ENCODE measurements around the gene TRAPPC3. TPM values are rescaled to one million over a fixed set of nuclear protein-coding genes. Genes with fewer than 3 reads are reported as not detected.

TRAPPC3 gene
- polyA plus RNA-seq, 1 donor, result 64.9 TPM

DNA sequence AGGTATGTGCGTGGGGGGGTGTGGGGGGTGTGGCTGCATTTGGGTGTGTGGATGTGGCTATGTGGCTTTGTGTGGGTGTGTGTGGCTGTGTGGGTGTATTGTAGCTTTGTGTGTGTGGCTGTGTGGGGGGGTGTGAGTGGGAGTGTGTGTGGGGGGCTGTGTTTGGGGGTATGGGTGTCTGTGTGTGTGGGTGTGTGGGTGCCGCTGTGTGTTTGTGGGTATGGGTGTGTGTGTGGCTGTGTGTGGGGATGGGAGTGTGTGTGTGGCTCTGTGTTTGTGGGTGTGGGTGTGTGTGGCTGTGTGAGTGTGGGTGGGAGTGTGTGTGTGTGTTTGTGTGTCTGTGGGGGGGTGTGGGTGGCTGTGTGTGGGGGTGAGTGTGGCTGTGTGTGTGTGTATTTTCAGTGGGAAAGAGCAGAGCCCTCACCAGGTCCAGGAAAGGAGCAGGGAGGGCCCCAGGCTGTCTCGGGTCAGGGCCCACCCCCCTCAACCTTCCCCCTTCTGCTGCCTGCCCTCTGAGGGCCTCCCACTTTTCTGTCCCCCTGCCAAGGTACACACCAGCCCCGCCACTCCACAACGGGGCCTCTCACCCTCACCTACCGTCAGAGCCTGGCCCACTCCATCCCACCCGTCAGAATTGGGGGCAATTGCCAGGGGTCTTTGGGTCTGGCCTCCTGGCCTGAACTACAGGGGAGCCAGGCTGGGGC lies 22.3 kb downstream of the TRAPPC3 start:
- DNase-seq, result no peak

DNA sequence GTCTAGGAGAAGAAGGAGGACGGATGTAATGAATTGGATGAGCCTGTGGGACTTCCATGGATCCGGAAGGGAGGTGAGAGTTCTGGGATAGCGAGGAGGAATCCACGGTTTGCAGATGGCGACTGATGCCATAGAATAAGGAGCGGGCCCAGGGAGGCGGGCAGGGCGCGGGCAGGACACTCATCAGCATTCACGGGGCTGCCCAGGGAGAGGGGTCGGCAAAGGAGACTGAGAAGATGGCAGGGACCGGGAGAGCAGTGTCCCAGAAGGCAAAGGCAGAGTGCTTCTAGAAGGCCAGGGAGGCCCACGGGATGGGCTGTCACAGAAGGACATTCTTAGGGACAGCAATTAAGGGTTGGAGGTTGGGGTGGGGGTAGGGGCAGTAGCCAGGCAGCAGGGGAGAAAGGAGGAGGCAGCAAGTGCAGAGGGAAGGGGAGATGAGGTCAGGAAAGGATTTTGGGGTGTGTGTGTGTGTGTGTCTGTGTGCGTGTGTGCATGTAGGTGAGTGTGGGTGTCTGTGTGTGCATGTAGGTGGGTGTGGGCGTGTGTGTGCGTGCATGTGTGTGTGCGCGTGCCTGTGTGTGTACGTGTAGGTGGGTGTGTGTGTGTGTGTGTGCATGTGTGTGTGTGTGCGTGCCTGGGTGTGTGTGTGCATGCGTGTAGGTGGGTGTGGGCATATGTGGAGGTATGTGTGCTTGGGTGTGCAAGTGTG lies 23.1 kb downstream of the TRAPPC3 start:
- no peak for DNase-seq

DNA sequence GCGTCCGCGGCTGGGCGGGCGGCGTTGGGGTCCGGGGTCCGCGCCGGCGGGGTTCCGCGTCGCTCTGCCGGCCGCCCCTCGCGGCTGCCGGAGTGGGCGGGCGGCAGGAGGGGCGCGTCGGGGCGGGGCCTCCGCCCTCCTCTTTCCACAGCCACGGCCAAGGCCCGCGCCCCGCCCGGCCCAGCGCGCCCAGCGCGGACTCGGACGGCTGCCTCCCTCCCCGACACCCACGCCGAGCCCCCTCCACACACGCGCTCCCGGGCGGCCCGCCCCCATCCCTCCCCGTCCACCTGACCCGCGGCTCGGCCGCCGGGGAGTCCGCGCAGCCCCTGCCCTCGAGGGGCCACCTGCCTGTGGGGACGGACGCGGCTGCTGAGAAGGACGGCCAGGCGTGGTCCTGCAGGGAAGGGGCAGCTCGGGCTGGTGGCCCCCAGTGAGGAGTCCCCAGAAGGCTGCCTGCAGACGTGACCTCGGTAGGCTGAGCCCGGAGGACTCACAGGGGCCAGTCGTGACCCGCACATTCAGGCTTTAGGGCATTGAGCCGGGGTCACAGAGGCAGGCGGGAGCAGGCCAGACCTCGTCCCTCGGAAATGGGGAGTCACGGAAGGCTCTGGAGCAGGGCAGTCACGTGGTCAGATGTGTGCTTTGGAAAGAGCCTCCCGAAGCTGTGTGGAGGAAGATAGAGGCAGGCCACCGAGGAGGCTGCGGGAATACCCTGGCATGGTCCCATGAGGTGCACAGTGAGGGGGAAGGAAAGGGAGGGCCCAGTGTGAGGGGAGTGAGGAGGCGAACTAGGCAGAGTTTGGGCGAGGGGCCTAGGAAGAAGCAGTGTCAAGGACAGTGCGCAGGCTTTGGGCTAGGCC lies 23.9 kb downstream of the TRAPPC3 start, which contains the start of gene COL8A2:
TSS of gene COL8A2 (minus strand) at position 94 of the 863 bp plus-strand sequence. CDS start 24,980 bp downstream, outside the sequence.
- no peak for DNase-seq

- DNase-seq, result no peak
Observed at GRCh38 chr1:36124404-36125128, 24.7 kb downstream of the TRAPPC3 start.

DNA sequence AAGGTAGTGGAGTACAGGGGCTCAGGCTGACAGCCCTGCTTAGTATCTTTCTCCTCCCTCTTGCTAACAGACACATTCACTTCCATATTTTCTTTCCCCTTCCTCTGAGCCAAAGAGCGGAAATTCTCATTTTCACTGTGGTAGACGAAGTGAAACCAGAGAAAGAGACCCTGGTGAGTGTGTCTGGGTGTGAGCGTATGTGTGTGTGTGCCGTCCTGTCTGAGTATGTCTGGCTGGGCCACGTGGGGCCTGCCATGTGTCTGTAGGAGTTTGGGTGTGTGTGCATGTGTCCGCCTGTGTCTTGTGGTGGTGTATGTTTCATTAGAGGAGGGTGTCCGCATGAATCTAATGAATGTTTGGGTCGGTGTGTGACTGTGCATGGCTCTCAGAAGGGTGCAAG lies 25.9 kb downstream of the TRAPPC3 start:
- DNase-seq, result no peak

DNA sequence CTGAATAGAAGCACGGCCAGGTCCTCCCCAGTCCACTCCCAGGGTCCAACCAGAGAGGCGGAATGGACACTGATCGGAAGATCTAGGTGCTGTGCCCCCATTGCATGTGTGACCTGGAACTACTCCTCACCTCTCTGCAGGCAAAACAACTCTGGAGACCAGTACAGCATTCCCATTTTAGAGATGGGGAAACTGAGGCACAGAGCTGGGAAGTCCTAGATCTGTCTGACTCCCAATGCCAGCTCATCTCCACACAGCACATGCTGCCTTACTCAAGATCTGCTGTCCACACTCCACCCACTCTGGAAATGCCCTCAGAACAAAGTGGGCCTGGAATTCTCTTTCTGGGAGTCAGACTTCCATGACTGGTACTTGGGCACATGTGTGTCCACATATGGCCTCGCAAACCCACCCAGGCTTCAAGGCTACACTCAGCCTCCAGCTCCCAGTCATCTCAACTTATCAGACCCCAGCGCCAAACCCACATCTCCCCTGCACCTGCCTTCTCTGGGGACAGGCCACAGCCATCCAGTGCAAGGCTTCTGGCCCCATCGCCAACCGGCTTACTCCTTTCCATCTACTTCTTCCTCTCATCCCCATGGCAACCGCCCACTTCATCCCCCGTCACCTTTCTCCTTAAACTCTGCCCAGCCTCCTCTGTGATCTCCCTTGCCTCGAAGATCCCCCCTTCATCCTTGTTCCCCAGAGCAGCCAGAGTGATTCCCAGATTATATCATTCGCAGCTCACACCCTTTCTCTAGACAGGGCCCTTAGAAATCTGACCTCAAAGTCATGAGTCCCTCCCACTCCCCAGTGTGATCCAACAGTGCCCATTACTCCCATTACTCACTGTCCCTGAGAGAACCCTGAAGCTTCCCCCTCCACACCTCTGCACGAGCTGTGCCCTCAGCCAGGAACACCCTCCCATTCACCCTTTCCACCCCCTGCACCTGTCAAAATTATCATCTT lies 26.9 kb downstream of the TRAPPC3 start:
- DNase-seq, result no peak

DNA sequence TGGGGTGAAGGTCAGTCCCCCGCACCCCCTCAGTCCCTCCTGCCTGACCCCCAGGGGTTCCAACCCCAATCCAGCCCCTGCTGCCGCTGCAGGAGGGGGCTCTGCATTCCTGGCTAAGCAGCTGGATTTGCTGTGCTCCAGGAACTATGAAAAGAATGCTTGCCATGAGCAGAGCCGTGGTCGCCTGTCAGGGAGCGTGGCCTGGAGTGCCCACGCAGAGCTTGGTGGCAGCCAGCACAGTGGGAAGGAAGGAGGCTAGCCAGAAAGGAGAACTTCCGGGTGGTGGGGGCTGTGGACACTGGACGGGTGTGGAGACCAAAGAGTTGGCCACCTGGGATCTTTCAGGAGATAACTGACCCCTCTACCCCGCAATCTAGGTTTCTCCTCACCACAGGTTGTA lies 29.8 kb downstream of the TRAPPC3 start:
- no peak for DNase-seq

DNA sequence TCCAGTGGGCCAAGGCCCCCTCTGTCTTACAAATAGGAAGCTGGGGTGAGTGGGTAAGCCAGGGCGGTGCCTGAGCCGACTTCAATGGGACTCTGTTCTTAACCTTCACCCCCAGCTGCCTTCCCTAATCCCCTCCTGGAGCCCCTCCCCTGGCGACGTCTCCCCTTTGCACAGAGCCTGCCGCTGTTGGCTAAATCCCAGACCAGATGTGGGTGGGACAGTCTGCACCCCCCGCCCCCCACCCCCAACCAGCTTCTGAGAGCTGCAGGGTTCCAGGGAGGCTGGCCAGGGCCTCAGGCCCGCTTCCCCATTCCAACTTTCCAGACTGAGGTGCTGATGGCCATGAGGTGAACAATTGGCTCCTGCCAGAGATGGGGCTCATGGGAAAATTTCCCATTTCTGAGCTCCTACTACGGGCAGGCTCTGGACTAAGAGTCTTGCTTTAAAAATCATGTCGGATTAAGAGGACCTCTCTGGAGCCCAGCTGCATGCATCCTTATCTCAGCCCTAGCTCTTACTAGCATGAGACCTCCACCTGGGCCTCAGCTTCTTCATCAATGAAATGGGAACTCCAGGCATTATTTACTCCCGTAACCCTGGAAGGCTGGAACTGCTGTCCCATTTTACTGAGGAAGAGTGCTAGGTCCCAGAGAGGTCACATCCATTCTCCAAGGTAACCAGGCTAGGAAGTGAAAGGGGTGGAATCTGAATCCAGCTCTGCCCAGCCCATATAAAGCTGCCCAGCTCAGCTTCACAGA lies 30.7 kb downstream of the TRAPPC3 start:
- no peak for DNase-seq

- no peak for DNase-seq
Observed at GRCh38 chr1:36116901-36117300, 32.4 kb downstream of the TRAPPC3 start.

- no peak for DNase-seq
Observed at GRCh38 chr1:36115931-36116330, 33.4 kb downstream of the TRAPPC3 start.

GRCh38 chr1:36115200-36115669 lies 34.1 kb downstream of the TRAPPC3 start:
- DNase-seq, result no peak

DNA sequence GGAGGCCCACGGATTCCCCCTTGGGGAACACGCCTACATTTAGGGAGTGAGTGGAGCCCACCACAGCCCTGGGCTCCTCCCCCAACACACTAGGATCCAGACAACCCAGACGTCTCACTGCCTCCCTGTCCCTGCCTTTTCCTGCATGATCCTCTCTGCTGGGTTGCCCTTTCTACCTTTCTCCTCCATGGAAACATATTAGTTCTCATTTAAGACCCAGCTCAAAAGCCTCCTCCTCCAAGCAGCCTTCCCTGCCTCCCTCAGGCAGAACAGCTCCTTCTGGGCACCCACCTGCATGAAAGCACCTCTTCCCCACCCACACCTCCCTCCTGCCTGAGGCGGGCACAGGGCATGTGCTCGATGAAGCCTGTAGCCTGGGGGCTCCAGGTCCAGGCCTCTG lies 34.9 kb downstream of the TRAPPC3 start:
- DNase-seq, result no peak

GRCh38 chr1:36112823-36113222 lies 36.5 kb downstream of the TRAPPC3 start:
- DNase-seq, result no peak

GRCh38 chr1:36111151-36111550 lies 38.1 kb downstream of the TRAPPC3 start:
- DNase-seq, result no peak

DNA sequence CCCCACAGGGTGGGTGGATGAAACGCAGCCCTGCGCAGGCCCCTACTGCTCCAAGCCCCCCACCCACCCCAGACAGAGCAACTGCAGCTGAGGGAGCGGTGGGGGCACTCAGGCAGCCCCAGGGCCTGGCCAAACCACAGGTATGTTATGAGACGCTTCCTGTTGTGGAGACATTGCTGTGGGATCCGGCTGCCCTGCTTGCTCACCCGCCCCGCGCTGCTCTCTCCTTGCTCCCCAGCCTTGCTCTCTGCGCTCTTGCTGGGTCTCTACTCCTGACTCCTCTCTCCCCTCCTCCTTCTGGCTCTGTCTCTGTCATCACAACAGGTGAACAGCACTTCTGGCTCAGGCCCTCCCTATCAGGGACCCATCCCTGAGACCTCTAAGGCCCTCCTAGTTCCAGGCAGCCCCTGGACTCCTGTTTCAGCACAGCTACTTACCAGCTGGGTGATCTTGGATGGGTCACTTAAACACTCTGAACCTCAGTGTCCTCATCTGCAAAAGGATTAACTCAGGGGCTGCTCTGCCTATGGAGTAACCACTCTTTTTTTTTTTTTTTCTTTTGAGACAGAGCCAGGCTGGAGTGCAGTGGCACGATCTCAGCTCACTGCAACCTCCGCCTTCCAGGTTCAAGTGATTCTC lies 40.1 kb downstream of the TRAPPC3 start:
- DNase-seq, result no peak

DNA sequence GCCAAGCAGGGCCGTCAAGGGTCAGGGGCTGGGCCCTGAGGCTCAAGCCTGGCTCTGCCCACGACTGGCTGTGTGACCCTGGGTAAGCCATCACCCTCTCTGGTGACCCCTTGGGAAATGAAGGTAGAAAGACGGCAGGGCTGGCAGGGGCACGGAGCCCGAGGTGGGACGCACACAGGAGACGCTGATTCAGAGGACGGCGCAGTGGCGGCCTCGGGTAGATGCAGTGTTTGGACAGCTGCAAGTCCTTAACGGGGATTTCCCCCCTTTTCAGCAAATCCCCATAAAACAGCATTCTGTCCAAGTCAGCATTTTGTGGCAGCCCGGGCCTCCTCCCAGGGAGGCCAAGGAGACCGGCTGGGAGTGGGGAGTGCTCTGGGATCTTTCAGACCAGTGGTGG lies 41.0 kb downstream of the TRAPPC3 start:
- no peak for DNase-seq

- no peak for DNase-seq
Observed at GRCh38 chr1:36107394-36107793, 41.9 kb downstream of the TRAPPC3 start.

DNA sequence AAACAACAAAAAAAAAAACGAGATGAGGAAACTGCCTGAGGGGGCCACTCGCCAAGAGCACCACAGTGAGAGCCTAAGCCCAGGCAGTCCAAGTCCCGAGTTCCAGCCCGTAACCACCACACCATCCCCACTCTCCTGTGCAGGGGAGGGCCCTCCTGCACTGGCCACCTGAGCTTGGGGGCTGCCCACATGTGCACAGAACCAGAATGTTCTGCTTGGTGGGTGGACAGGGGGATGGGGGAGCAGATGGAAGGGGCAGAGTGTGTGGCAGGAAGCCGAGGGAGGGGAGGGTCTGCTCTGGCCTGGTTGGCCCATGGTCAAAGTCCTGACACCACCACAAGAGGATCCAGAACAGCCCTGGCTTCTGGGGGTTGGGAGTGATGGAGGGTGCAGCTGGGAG lies 43.0 kb downstream of the TRAPPC3 start:
- no peak for DNase-seq

DNA sequence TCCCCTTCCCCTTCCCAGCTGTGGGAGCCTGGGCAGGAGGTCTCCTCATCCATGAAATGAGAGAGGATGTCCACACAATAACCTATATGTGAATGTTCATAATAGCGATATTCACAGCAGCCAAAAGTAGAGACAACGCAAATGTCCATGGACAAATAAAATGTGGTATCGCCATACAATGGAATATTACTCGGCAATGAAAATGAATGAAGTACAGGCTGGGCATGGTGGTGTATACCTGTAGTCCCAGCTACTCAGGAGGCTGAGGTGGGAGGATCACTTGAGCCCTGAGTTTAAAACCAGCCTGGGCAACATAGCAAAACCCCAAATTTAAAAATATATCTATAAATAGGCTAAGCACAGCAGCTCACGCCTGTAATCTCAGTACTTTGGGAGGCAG lies 47.7 kb downstream of the TRAPPC3 start:
- DNase-seq, result no peak

Data from left kidney (tissue), 2 donors.